K562 (cell line): ENCODE measurements around the gene CALM3. TPM values are rescaled to one million over a fixed set of nuclear protein-coding genes. Genes with fewer than 3 reads are reported as not detected.

ENCODE experiments used
- ATAC-seq: fragments of 200-7000 bp; cut with Tn5 transposase; 3 replicates; pipeline ENCODE4 v1.9.1; 2020; ENCODE audit warnings: moderate library complexity
- BruUV-seq: library from RNA; stranded (reverse); fragments of 400-500 nt; replicated peaks from 2 replicates; lab custom pipeline; 2021; lab: Mats Ljungman, UMichigan
- CTCF ChIA-PET: fragments of 300-600 bp; formaldehyde crosslinking; extraction: SDS; loops from one replicate; lab custom pipeline; 2021; ENCODE audit warnings: low intra/inter-chr PET ratio; lab: Yijun Ruan, JAX
- POLR2A ChIA-PET: fragments of 300-600, 350-650 bp; sonication (Branson Sonifier 250); formaldehyde crosslinking; extraction: SDS; loops from one replicate; lab custom pipeline; 2021; ENCODE audit warnings: antibody characterized with exemption, inconsistent platforms; lab: Yijun Ruan, JAX
- DNase-seq, 4 experiments: peaks; one replicate each; pipeline versions ENCODE4 v3.0.0 to v3.0.0-alpha.2; 2011 to 2018; ENCODE audit warnings: low spot score in 3 of 4, mixed read lengths in 3 of 4; ENCODE audit errors: extremely low read depth in 1 of 4
- FAIRE-seq: peaks from 2 replicates; lab custom pipeline; 2011; peaks lifted over from hg19 to GRCh38; lab: Jason Lieb, UNC
- H2AFZ ChIP-seq: 2 replicates; pipeline ENCODE4 v1.6.0; 2011; ENCODE audit warnings: low read depth, low read length, control low read depth, inconsistent platforms
- H3K27ac ChIP-seq: fragments of 200-600 bp; 3 replicates; pipeline ENCODE4 v1.8.0; 2011; ENCODE audit warnings: low read depth, mild to moderate bottlenecking, control low read depth, inconsistent platforms, low read length, moderate library complexity, mixed read lengths; ENCODE audit errors: extremely low read depth
- H3K27me3 ChIP-seq, 2 experiments: fragments of 300-600 bp in 1 of 2; 2 replicates in 1 of 2; 3 replicates in 1 of 2; pipeline versions ENCODE4 v1.6.0 to v1.8.0; 2011; ENCODE audit warnings: inconsistent platforms in 2 of 2, low read length in 2 of 2, mild to moderate bottlenecking in 1 of 2, mixed read lengths in 1 of 2, moderate library complexity in 1 of 2; ENCODE audit not compliant: control insufficient read depth in 2 of 2, insufficient read depth in 2 of 2
- H3K36me3 ChIP-seq: fragments of 300-600 bp; 3 replicates; pipeline ENCODE4 v1.8.0; 2011; ENCODE audit warnings: mild to moderate bottlenecking, low read length, inconsistent platforms; ENCODE audit not compliant: control insufficient read depth, insufficient read depth
- H3K4me1 ChIP-seq, 2 experiments: fragments of 200-600 bp in 1 of 2; replicated peaks in 1 of 2; 2 replicates in 1 of 2; 3 replicates in 1 of 2; pipeline versions ENCODE4 v1.5.1 to v1.8.0; 2011; ENCODE audit warnings: inconsistent platforms in 2 of 2, low read length in 2 of 2, mild to moderate bottlenecking in 1 of 2, mixed read lengths in 1 of 2, moderate library complexity in 1 of 2; ENCODE audit not compliant: control insufficient read depth in 2 of 2, insufficient read depth in 2 of 2
- H3K4me2 ChIP-seq: 2 replicates; pipeline ENCODE4 v1.6.1; 2011; ENCODE audit warnings: low read length, control low read depth, inconsistent platforms, mixed read lengths; ENCODE audit not compliant: insufficient read depth
- H3K4me3 ChIP-seq: fragments of 200-600 bp; sonication (generic), shearing (Covaris generic); 2 replicates; pipeline ENCODE4 v1.5.1; 2016; ENCODE audit warnings: control low read depth, inconsistent platforms
- H3K79me2 ChIP-seq: fragments of 200-600 bp; 3 replicates; pipeline ENCODE4 v1.8.0; 2011; ENCODE audit warnings: low read length, inconsistent platforms; ENCODE audit not compliant: control insufficient read depth, insufficient read depth
- H3K9ac ChIP-seq, 2 experiments: 2 replicates each; pipeline versions ENCODE4 v1.6.0 to v1.6.1; 2011; ENCODE audit warnings: low read depth in 2 of 2, low read length in 2 of 2, control low read depth in 1 of 2, inconsistent platforms in 1 of 2, mild to moderate bottlenecking in 1 of 2, mixed read lengths in 1 of 2; ENCODE audit not compliant: insufficient read depth in 1 of 2
- H3K9me1 ChIP-seq: one replicate; pipeline ENCODE4 v1.6.0; 2011; ENCODE audit warnings: inconsistent platforms, mild to moderate bottlenecking, low read length, moderate library complexity; ENCODE audit not compliant: control insufficient read depth, insufficient read depth
- H3K9me3 ChIP-seq: replicated peaks from 2 replicates; pipeline ENCODE4 v1.5.1; 2011; ENCODE audit warnings: low read depth, low read length, inconsistent platforms; ENCODE audit not compliant: control insufficient read depth, insufficient read depth
- H4K20me1 ChIP-seq: replicated peaks from 2 replicates; pipeline ENCODE4 v1.6.1; 2011; ENCODE audit warnings: low read length, inconsistent platforms, mixed read lengths; ENCODE audit not compliant: control insufficient read depth, insufficient read depth
- CAMTA2 ChIP-seq: fragments of 250-450 bp; sonication (Bioruptor Pico); conservative IDR thresholded peaks from 2 replicates; pipeline ENCODE4 v1.5.1; 2022
- JUN ChIP-seq, 2 experiments: sonication (generic) in 1 of 2; formaldehyde crosslinking in 1 of 2; IDR thresholded peaks; 2 replicates each; pipeline versions ENCODE4 v1.6.1 to v1.8.0; 2012 to 2022; ENCODE audit warnings: borderline replicate concordance in 2 of 2, mild to moderate bottlenecking in 2 of 2, improper control_type of control experiment in 1 of 2, low read depth in 1 of 2, low read length in 1 of 2, missing genetic modification reagents in 1 of 2
- KDM5B ChIP-seq: fragments of 200-600 bp; sonication (generic); IDR thresholded peaks from 2 replicates; pipeline ENCODE4 v1.6.1; 2012; ENCODE audit warnings: low read depth, mild to moderate bottlenecking, moderate library complexity, low read length, control low read depth, inconsistent platforms; ENCODE audit not compliant: insufficient replicate concordance
- RBFOX2 ChIP-seq: fragments of 200-400 bp; formaldehyde crosslinking; IDR thresholded peaks from 2 replicates; pipeline ENCODE4 v1.6.1; 2017; ENCODE audit warnings: low read depth, mild to moderate bottlenecking, low read length, moderate library complexity
- TAF7 ChIP-seq: fragments of 450-650 bp; IDR thresholded peaks from 2 replicates; pipeline ENCODE4 v1.6.1; 2016; ENCODE audit warnings: missing genetic modification characterization, missing compliant biosample characterization
- ZBTB5 ChIP-seq: fragments of 450-650 bp; IDR thresholded peaks from 2 replicates; pipeline ENCODE4 v1.6.1; 2017; ENCODE audit warnings: antibody characterized with exemption
- ZFP91 ChIP-seq: sonication (generic); formaldehyde crosslinking; IDR thresholded peaks from 2 replicates; pipeline ENCODE4 v1.8.0; 2022; ENCODE audit warnings: mild to moderate bottlenecking, missing genetic modification reagents
- WGBS: fragments of 100-300 bp; shearing (Covaris generic); methylation state at CpG from one replicate; pipeline ENCODE4 v1.1.6; 2016; ENCODE audit warnings: low coverage, mixed read lengths; ENCODE audit not compliant: insufficient coverage; ENCODE audit errors: missing lambda C conversion rate; 5-methylcytosine and 5-hydroxymethylcytosine counted together
- in situ Hi-C: fragments of 300-500 bp; cut with MboI; formaldehyde crosslinking; loops from 4 replicates; pipeline ENCODE4 v1.15.0; 2018; ENCODE audit warnings: inconsistent platforms, mixed read lengths
- intact Hi-C: fragments of 100-400 bp; cut with micrococcal nuclease; formaldehyde crosslinking; loops from 2 replicates; pipeline ENCODE4 v1.14.2; 2022
- polyA plus RNA-seq, 8 experiments: library from polyadenylated mRNA; depleted of rRNA in 4 of 8; stranded (reverse) in 5 of 8; unstranded in 3 of 8; fragments of >200 nt; fragmentation: Nextera tagmentation in 2 of 8; fragmentation: Illumina TruSeq in 1 of 8; extraction: Ambion mirVana in 2 of 8; extraction: Trizol in 1 of 8; gene quantifications; 2 replicates each; pipeline versions ENCODE4 v1.2.1 to v1.2.3, GENCODE V29; 2011 to 2014; ENCODE audit warnings: inconsistent platforms in 1 of 8, missing spikeins in 1 of 8
- total RNA-seq, 7 experiments: library from RNA; depleted of rRNA in 6 of 7; stranded (reverse); fragments of >200 nt in 6 of 7; fragmentation: Illumina TruSeq in 2 of 7; extraction: Trizol in 2 of 7; gene quantifications; 2 replicates each; pipeline versions ENCODE4 v1.2.1 to v1.2.3, GENCODE V29; 2011 to 2021; ENCODE audit warnings: low replicate concordance in 1 of 7

Gene CALM3
- total and polyA plus RNA-seq, 9 of the 15 experiments (the other 6 are each of a cell fraction or from before 2014, with no cell fraction given) = 34.6 to 350 (median 156) TPM

- no peak for TF ChIP-seq CAMTA2 (CRISPR knock-in tag)
- no peak for TF ChIP-seq KDM5B
- no peak for TF ChIP-seq TAF7 (tag)
- TF ChIP-seq ZFP91 (CRISPR knock-in tag) = no peak
These were observed 7.0 kb downstream of the CALM3 start (continued) for GRCh38 chr19:46608178-46608577.

GRCh38 chr19:46608581-46609345 lies 7.6 kb downstream of the CALM3 start:
- 96% methylated on average over 23 of the region's 27 CpGs for WGBS
- peak in 1 of 4 experiments; percentile 6 for DNase-seq
- TF ChIP-seq JUN (IDR thresholded peaks at IDR 0.05; ENCODE audit: borderline replicate concordance, low read depth, low read length) = no peak
- TF ChIP-seq JUN (CRISPR knock-in tag; IDR thresholded peaks at IDR 0.05; ENCODE audit: borderline replicate concordance) = no peak
- TF ChIP-seq RBFOX2 = peak; percentile 48; the same call in 1 of the 2 replicates
- TF ChIP-seq ZBTB5 = no peak
- TF ChIP-seq, all 486 proteins: peak for 1
- H3K9ac ChIP-seq = no peak overlapping the region
- H3K9me3 ChIP-seq = no peaks in the 10 kb centered on the region
- H3K79me2 ChIP-seq = peaks cover 23% of the 10 kb centered on the region
- no peak overlapping the region for H3K27ac ChIP-seq
- in situ Hi-C loops (no loop called here), intact Hi-C loops (no loop called here)
- no TSS peak for BruUV-seq
- peaks cover 0 to 27% of the 10 kb centered on the region in 2 experiments; a peak in 3 of 5 replicates for H3K4me1 ChIP-seq
- H3K9me1 ChIP-seq = no peaks in the 10 kb centered on the region
- ChIA-PET POLR2A (interaction anchor here (1.0 kb wide), 1 partner anchor 158 kb away, joined by 6 read pairs; no protein-coding TSS in a partner anchor), CTCF (no interaction called here)
- FAIRE-seq (no peak), ATAC-seq (no peak)
- peaks cover 26% of the 10 kb centered on the region; the same call in 1 of the 2 replicates for H4K20me1 ChIP-seq
- no peak overlapping the region for H3K4me2 ChIP-seq
- no peak overlapping the region for H3K4me3 ChIP-seq
- no peak overlapping the region for H2AFZ ChIP-seq
- H3K27me3 ChIP-seq = no peaks in the 10 kb centered on the region
- peaks cover 67% of the 10 kb centered on the region; the same call in 2 of the 3 replicates for H3K36me3 ChIP-seq
